GM18505 (cell line): ENCODE data around the gene MACIR.
"Not testable (repeated sequence)": the region's sequence is repeated elsewhere in the genome, so short reads cannot be mapped to it uniquely, and the experiment has no call there.

ENCODE experiments used
- ATAC-seq: cut with Tn5 transposase; IDR thresholded peaks from one replicate; pipeline ENCODE4 v1.9.1; 2021; ENCODE audit not compliant: unreplicated experiment
- POLR2A ChIP-seq: IDR thresholded peaks from 4 replicates; pipeline ENCODE4 v1.6.1; 2011; ENCODE audit warnings: borderline replicate concordance; ENCODE audit not compliant: insufficient read depth, insufficient read length; ENCODE audit errors: extremely low read depth

The MACIR gene, protein sequence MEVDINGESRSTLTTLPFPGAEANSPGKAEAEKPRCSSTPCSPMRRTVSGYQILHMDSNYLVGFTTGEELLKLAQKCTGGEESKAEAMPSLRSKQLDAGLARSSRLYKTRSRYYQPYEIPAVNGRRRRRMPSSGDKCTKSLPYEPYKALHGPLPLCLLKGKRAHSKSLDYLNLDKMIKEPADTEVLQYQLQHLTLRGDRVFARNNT

GRCh38 chr5:103258368-103258956 lies at the start of gene MACIR:
Gene MACIR, plus strand, starts transcription at chr5:103258763. Its CDS starts 17,157 bp downstream, at chr5:103275920.
- peak; percentile 82 for ATAC-seq
- peak; percentile 67 for TF ChIP-seq POLR2A

- no peak for ATAC-seq
- no peak for TF ChIP-seq POLR2A
These were observed 49.5 kb upstream of the MACIR start for GRCh38 chr5:103209065-103209464.

- TF ChIP-seq POLR2A = no peak
- ATAC-seq = no peak
These were observed 47.6 kb upstream of the MACIR start for GRCh38 chr5:103210952-103211351.

GRCh38 chr5:103211576-103212561 lies 46.7 kb upstream of the MACIR start:
- TF ChIP-seq POLR2A = no peak
- peak; percentile 77 for ATAC-seq

GRCh38 chr5:103216137-103216536 lies 42.4 kb upstream of the MACIR start:
- ATAC-seq = no peak
- TF ChIP-seq POLR2A = no peak

- no peak for TF ChIP-seq POLR2A
- no peak for ATAC-seq
These were observed 41.9 kb upstream of the MACIR start for GRCh38 chr5:103216697-103217096.

- no peak for ATAC-seq
- no peak for TF ChIP-seq POLR2A
These were observed 41.5 kb upstream of the MACIR start for GRCh38 chr5:103217101-103217500.

GRCh38 chr5:103218164-103218563 lies 40.4 kb upstream of the MACIR start:
- TF ChIP-seq POLR2A = no peak

GRCh38 chr5:103219074-103219473 lies 39.5 kb upstream of the MACIR start:
- not testable (repeated sequence) for ATAC-seq

More at GRCh38 chr5:103218164-103218563, 40.4 kb upstream of the MACIR start:
- no peak for ATAC-seq

DNA sequence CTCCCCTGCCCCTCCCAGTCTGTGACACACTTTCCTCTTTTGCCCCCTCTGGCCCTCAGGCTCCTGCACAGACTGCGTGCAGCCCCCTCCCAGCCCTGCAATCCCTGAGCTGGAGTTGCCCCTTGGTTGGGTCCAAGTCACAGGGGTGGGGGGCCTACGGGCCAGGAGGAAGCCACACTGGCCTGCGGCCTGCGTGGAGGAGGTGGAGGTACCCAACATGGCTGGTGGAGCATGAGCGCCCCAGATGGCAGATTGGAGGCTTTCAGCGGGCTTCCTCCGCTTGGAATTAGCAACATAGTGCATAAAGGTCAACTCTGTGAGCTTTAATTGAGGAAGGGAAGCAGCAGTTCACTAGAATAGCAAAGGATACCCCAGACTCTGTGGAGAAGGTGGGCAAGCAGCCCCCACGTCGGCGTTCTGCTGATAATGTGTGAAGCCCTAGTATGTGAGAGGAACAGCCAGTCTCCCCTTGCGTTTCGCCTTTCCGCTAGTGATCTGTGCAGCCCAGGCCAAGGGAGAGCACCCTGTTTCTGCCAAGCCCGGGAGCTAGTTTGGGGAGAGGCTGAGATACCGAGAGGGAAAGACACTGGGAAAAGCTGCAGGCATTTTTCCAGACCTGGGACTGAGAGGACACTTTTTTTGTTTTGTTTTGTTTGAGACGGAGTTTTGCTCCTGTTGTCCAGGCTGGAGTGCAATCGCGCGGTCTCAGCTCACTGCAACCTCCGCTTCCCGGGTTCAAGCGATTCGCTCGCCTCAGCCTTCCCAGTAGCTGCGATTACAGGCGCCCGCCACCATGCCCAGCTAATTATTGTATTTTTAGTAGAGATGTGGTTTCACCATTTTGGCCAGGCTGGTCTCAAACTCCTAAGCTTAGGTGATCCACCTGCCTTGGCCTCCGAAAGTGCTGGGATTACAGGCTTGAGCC lies 35.3 kb upstream of the MACIR start:
- TF ChIP-seq POLR2A = no peak
- ATAC-seq = no peak

DNA sequence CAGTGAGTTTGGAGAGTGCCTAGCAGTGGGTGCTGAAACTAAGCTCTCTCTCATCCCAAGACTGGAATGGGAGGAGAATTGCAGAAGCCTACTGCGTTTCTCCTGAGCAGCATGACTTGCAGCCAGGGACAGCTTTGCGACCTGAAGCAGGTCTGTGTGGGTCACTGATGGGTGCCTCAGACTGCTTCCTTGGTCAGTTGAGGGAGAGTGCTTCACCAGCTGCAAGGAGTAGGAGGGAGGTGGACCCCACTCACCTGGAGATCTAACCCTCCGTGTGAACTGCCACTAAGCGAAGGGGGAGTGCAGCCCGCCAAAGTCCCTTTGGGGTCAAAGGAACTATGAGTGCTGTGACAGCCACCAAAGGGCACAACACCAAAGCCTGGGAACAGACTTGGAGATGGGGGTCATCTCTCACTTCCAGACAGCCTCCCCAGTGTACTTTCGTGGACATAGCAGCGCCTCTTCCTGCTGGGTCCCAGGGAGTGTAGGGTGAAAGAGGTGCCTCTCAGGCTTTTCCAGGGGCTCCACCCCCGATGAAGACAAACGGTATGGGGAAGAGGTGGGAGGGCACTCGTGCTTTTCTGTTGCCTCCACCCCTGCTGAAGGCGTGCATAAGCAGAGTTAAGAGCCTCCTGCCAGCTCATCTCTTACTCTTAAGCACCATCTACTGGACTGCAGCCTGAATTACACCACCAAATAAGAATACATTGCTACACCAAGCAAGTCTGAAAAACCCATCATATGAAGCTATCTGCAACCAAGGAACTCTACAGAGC lies 34.3 kb upstream of the MACIR start:
- TF ChIP-seq POLR2A = no peak
- peak; percentile 92 for ATAC-seq

GRCh38 chr5:103224894-103225246 lies 33.7 kb upstream of the MACIR start:
- no peak for ATAC-seq
- TF ChIP-seq POLR2A = no peak
